ENCODE measurements around the gene XPA.

XPA gene

GRCh38 chr9:97675655-97676054 is 21.5 kb downstream of the XPA start:
- ATAC-seq = no peak
- no peak for TF ChIP-seq GLIS3 (CRISPR knock-in tag; IDR thresholded peaks at IDR 0.05)
- TF ChIP-seq ISL1 (CRISPR knock-in tag; IDR thresholded peaks at IDR 0.05) = no peak
- TF ChIP-seq OSR1 (CRISPR knock-in tag; IDR thresholded peaks at IDR 0.05) = no peak
- no peak for TF ChIP-seq ZFP3 (CRISPR knock-in tag; IDR thresholded peaks at IDR 0.05)

- no peak for ATAC-seq
- TF ChIP-seq SNAI2 (CRISPR knock-in tag; IDR thresholded peaks at IDR 0.05) (no peak), ZNF8 (CRISPR knock-in tag; IDR thresholded peaks at IDR 0.05) (no peak), TOX (CRISPR knock-in tag; IDR thresholded peaks at IDR 0.05; ENCODE audit: borderline replicate concordance) (no peak), OSR1 (CRISPR knock-in tag; IDR thresholded peaks at IDR 0.05) (no peak), TSHZ2 (CRISPR knock-in tag; IDR thresholded peaks at IDR 0.05) (no peak), PATZ1 (CRISPR knock-in tag; IDR thresholded peaks at IDR 0.05; ENCODE audit: borderline replicate concordance) (no peak), GLIS3 (CRISPR knock-in tag; IDR thresholded peaks at IDR 0.05) (no peak), ISL1 (CRISPR knock-in tag; IDR thresholded peaks at IDR 0.05) (no peak), RARB (CRISPR knock-in tag; IDR thresholded peaks at IDR 0.05) (no peak), CSDC2 (CRISPR knock-in tag; IDR thresholded peaks at IDR 0.05) (no peak), ARNTL (CRISPR knock-in tag; IDR thresholded peaks at IDR 0.05; ENCODE audit: borderline replicate concordance, low read depth) (no peak), PPARA (CRISPR knock-in tag; IDR thresholded peaks at IDR 0.05; ENCODE audit: borderline replicate concordance) (no peak), BACH2 (CRISPR knock-in tag; IDR thresholded peaks at IDR 0.05; ENCODE audit: borderline replicate concordance) (no peak), ZFP30 (CRISPR knock-in tag; IDR thresholded peaks at IDR 0.05) (no peak), ZFP3 (CRISPR knock-in tag; IDR thresholded peaks at IDR 0.05) (no peak), ESRRG (CRISPR knock-in tag; IDR thresholded peaks at IDR 0.05) (no peak)
- TF ChIP-seq, protein P1, sequence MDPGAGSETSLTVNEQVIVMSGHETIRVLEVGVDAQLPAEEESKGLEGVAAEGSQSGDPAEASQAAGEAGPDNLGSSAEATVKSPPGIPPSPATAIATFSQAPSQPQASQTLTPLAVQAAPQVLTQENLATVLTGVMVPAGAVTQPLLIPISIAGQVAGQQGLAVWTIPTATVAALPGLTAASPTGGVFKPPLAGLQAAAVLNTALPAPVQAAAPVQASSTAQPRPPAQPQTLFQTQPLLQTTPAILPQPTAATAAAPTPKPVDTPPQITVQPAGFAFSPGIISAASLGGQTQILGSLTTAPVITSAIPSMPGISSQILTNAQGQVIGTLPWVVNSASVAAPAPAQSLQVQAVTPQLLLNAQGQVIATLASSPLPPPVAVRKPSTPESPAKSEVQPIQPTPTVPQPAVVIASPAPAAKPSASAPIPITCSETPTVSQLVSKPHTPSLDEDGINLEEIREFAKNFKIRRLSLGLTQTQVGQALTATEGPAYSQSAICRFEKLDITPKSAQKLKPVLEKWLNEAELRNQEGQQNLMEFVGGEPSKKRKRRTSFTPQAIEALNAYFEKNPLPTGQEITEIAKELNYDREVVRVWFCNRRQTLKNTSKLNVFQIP (CRISPR knock-in tag; IDR thresholded peaks at IDR 0.05; ENCODE audit: borderline replicate concordance, low read depth) = no peak
Measured at GRCh38 chr9:97673922-97674321, 23.2 kb downstream of the XPA start.

DNA sequence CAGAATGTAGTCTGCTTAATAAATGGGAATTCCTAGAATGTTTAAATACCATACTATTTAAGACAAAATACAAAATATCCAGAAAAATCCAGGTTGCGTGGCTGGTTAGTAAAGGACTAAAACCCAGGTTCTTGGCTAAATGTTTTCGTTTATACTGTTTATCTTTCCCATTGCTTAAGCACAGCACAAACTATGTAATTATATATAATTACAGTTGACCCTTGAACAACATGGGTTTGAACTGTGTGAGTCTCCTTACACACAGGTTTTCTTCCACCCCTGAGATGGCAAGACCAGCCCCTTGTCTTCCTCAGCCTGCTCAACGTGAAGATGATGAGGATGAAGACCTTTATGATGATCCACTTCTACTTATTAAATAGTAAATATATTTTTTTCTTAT is 24.7 kb downstream of the XPA start:
- no peak for ATAC-seq
- TF ChIP-seq CREB5 (CRISPR knock-in tag; IDR thresholded peaks at IDR 0.05; ENCODE audit: low read depth) = no peak
- no peak for TF ChIP-seq CSDC2 (CRISPR knock-in tag; IDR thresholded peaks at IDR 0.05)
- TF ChIP-seq ZNF70 (CRISPR knock-in tag; IDR thresholded peaks at IDR 0.05) = no peak
- no peak for TF ChIP-seq OSR1 (CRISPR knock-in tag; IDR thresholded peaks at IDR 0.05)

- TF ChIP-seq ESRRG (CRISPR knock-in tag; IDR thresholded peaks at IDR 0.05) = no peak
- TF ChIP-seq BACH2 (CRISPR knock-in tag; IDR thresholded peaks at IDR 0.05; ENCODE audit: borderline replicate concordance) = no peak
- TF ChIP-seq ZNF70 (CRISPR knock-in tag; IDR thresholded peaks at IDR 0.05) = no peak
- TF ChIP-seq GLIS3 (CRISPR knock-in tag; IDR thresholded peaks at IDR 0.05) = no peak
- no peak for TF ChIP-seq PATZ1 (CRISPR knock-in tag; IDR thresholded peaks at IDR 0.05; ENCODE audit: borderline replicate concordance)
- TF ChIP-seq OSR1 (CRISPR knock-in tag; IDR thresholded peaks at IDR 0.05) = no peak
- TF ChIP-seq ARNTL (CRISPR knock-in tag; IDR thresholded peaks at IDR 0.05; ENCODE audit: borderline replicate concordance, low read depth) = no peak
- no peak for TF ChIP-seq ISL1 (CRISPR knock-in tag; IDR thresholded peaks at IDR 0.05)
- no peak for TF ChIP-seq RARB (CRISPR knock-in tag; IDR thresholded peaks at IDR 0.05)
- TF ChIP-seq TCF4 (CRISPR knock-in tag; IDR thresholded peaks at IDR 0.05; ENCODE audit: borderline replicate concordance) = no peak
- no peak for ATAC-seq
Measured at GRCh38 chr9:97670586-97670985, 26.6 kb downstream of the XPA start.

Data from SK-N-SH treated with all-trans-retinoic acid at 6 μM for 48 hours (cell line).